LNCaP clone FGC (cell line): Measurements from ENCODE around the gene NAPEPLD.
"Not testable (repeated sequence)": the region's sequence is repeated elsewhere in the genome, so short reads cannot be mapped to it uniquely, and the experiment has no call there.

Source experiments
- DNase-seq: peaks from one replicate; pipeline ENCODE4 v3.0.0-alpha.2; 2011; ENCODE audit warnings: low read depth
- H3K4me3 ChIP-seq: 2 replicates; pipeline ENCODE4 v1.5.1; 2011; ENCODE audit warnings: mild to moderate bottlenecking, low read depth, low read length, control low read depth
- CTCF ChIP-seq: IDR thresholded peaks from 2 replicates; pipeline ENCODE4 v1.5.1; 2012; ENCODE audit warnings: mild to moderate bottlenecking; ENCODE audit not compliant: control insufficient read depth, insufficient read depth; ENCODE audit errors: extremely low read depth

Gene NAPEPLD

GRCh38 chr7:103154042-103154441 is 5.1 kb upstream of the NAPEPLD start:
- no peak for TF ChIP-seq CTCF
- no peak for DNase-seq
- no peak overlapping the region for H3K4me3 ChIP-seq

GRCh38 chr7:103152744-103153617 is 4.1 kb upstream of the NAPEPLD start:
- DNase-seq, H3K4me3 ChIP-seq: not testable (repeated sequence)

GRCh38 chr7:103151993-103152676 is 3.2 kb upstream of the NAPEPLD start:
- DNase-seq, H3K4me3 ChIP-seq: not testable (repeated sequence)

- no peak for TF ChIP-seq CTCF
- DNase-seq = no peak
- no peak overlapping the region for H3K4me3 ChIP-seq
These were observed 1.3 kb upstream of the NAPEPLD start for GRCh38 chr7:103150192-103150591.

GRCh38 chr7:103149808-103150180 is 895 bp upstream of the NAPEPLD start:
- no peak overlapping the region; the same call in 1 of the 2 replicates for H3K4me3 ChIP-seq
- TF ChIP-seq CTCF = no peak
- no peak for DNase-seq

GRCh38 chr7:103148131-103148993 is 537 bp downstream of the NAPEPLD start:
- no peak for TF ChIP-seq CTCF
- no peak for DNase-seq

GRCh38 chr7:103144754-103145153 is 4.1 kb downstream of the NAPEPLD start:
- DNase-seq, H3K4me3 ChIP-seq: not testable (repeated sequence)

More at GRCh38 chr7:103148131-103148993, 537 bp downstream of the NAPEPLD start:
- peak overlapping the region; percentile 65 for H3K4me3 ChIP-seq

GRCh38 chr7:103143868-103144267 is 5.0 kb downstream of the NAPEPLD start:
- no peak for TF ChIP-seq CTCF
- peak; percentile 46 for DNase-seq
- no peak overlapping the region for H3K4me3 ChIP-seq
